Left forelimb (tissue), 1 donor: ENCODE measurements around the gene TTLL5.

ENCODE experiments used
- DNase-seq: peaks from one replicate; pipeline ENCODE4 v3.0.0-alpha.2; 2018; ENCODE audit warnings: low spot score

The TTLL5 gene

GRCh38 chr14:75991753-75992152 lies 330.7 kb downstream of the TTLL5 start:
- no peak for DNase-seq

GRCh38 chr14:75993567-75994041 lies 332.6 kb downstream of the TTLL5 start:
- no peak for DNase-seq

GRCh38 chr14:75995372-75996041 lies 334.5 kb downstream of the TTLL5 start:
- DNase-seq: peak; percentile 74

GRCh38 chr14:75996488-75996887 lies 335.4 kb downstream of the TTLL5 start:
- no peak for DNase-seq

- no peak for DNase-seq
Measured at GRCh38 chr14:75999511-76000190, 338.6 kb downstream of the TTLL5 start.

GRCh38 chr14:76002383-76002782 lies 341.3 kb downstream of the TTLL5 start:
- no peak for DNase-seq
